ENCODE measurements around the gene CMKLR1. TPM values are rescaled to one million over a fixed set of nuclear protein-coding genes. Genes with fewer than 3 reads are reported as not detected.

CMKLR1 gene
- total and polyA plus RNA-seq, 9 donors, result 2.9 to 6.2 (median 4.2) TPM

- WGBS (ENCODE audit: insufficient coverage), result 19% methylated on average over 5 of the region's 12 CpGs
- Histone ChIP-seq H3K36me3 (ENCODE audit: control insufficient read depth, insufficient read depth, low read length) (no peaks in the 10 kb centered on the region), H3K27me3 (ENCODE audit: control insufficient read depth, insufficient read depth, low read length) (no peaks in the 10 kb centered on the region), H3K4me3 (ENCODE audit: low read length) (no peak overlapping the region), H3K27ac (ENCODE audit: low read length) (peak overlapping the region; percentile 13), H3K4me1 (ENCODE audit: control insufficient read depth, insufficient read depth, low read length) (peaks cover 41% of the 10 kb centered on the region), H3K9me3 (replicated peaks; ENCODE audit: control insufficient read depth, low read depth, low read length) (no peaks in the 10 kb centered on the region)
- no peak for DNase-seq
Measured at GRCh38 chr12:108316176-108317086, 22.7 kb downstream of the CMKLR1 start.

GRCh38 chr12:108315486-108316105, 23.5 kb downstream of the CMKLR1 start:
- no peaks in the 10 kb centered on the region for H3K27me3 ChIP-seq (ENCODE audit: control insufficient read depth, insufficient read depth, low read length)
- H3K27ac ChIP-seq (ENCODE audit: low read length), result peak overlapping the region; percentile 13
- H3K4me1 ChIP-seq (ENCODE audit: control insufficient read depth, insufficient read depth, low read length), result peaks cover 47% of the 10 kb centered on the region
- H3K36me3 ChIP-seq (ENCODE audit: control insufficient read depth, insufficient read depth, low read length), result no peaks in the 10 kb centered on the region
- no peak for DNase-seq
- H3K4me3 ChIP-seq (ENCODE audit: low read length), result no peak overlapping the region
- H3K9me3 ChIP-seq (replicated peaks; ENCODE audit: control insufficient read depth, low read depth, low read length), result no peaks in the 10 kb centered on the region
- 63% methylated on average over 1 of the region's 4 CpGs for WGBS (ENCODE audit: insufficient coverage)

- 25% methylated on average over 2 of the region's 7 CpGs for WGBS (ENCODE audit: insufficient coverage)
- peak overlapping the region; percentile 68 for H3K27ac ChIP-seq (ENCODE audit: low read length)
- no peak overlapping the region for H3K4me3 ChIP-seq (ENCODE audit: low read length)
- H3K4me1 ChIP-seq (ENCODE audit: control insufficient read depth, insufficient read depth, low read length), result peaks cover 58% of the 10 kb centered on the region
- H3K27me3 ChIP-seq (ENCODE audit: control insufficient read depth, insufficient read depth, low read length), result no peaks in the 10 kb centered on the region
- no peaks in the 10 kb centered on the region for H3K9me3 ChIP-seq (replicated peaks; ENCODE audit: control insufficient read depth, low read depth, low read length)
- H3K36me3 ChIP-seq (ENCODE audit: control insufficient read depth, insufficient read depth, low read length), result no peaks in the 10 kb centered on the region
- peak; percentile 77 for DNase-seq
Measured at GRCh38 chr12:108313606-108314351, 25.3 kb downstream of the CMKLR1 start.

GRCh38 chr12:108313241-108313605, 25.9 kb downstream of the CMKLR1 start:
- H3K4me1 ChIP-seq (ENCODE audit: control insufficient read depth, insufficient read depth, low read length), result peaks cover 64% of the 10 kb centered on the region
- H3K36me3 ChIP-seq (ENCODE audit: control insufficient read depth, insufficient read depth, low read length), result no peaks in the 10 kb centered on the region
- 33% methylated on average over 1 of the region's 3 CpGs for WGBS (ENCODE audit: insufficient coverage)
- no peaks in the 10 kb centered on the region for H3K9me3 ChIP-seq (replicated peaks; ENCODE audit: control insufficient read depth, low read depth, low read length)
- H3K27ac ChIP-seq (ENCODE audit: low read length), result peak overlapping the region; percentile 68
- peak; percentile 68 for DNase-seq
- no peak overlapping the region for H3K4me3 ChIP-seq (ENCODE audit: low read length)
- H3K27me3 ChIP-seq (ENCODE audit: control insufficient read depth, insufficient read depth, low read length), result no peaks in the 10 kb centered on the region

GRCh38 chr12:108312693-108313189, 26.4 kb downstream of the CMKLR1 start:
- no peaks in the 10 kb centered on the region for H3K9me3 ChIP-seq (replicated peaks; ENCODE audit: control insufficient read depth, low read depth, low read length)
- peak; percentile 84 for DNase-seq
- peaks cover 68% of the 10 kb centered on the region for H3K4me1 ChIP-seq (ENCODE audit: control insufficient read depth, insufficient read depth, low read length)
- WGBS (ENCODE audit: insufficient coverage), result 40% methylated on average over 5 of the region's 5 CpGs
- no peak overlapping the region for H3K4me3 ChIP-seq (ENCODE audit: low read length)
- H3K27me3 ChIP-seq (ENCODE audit: control insufficient read depth, insufficient read depth, low read length), result no peaks in the 10 kb centered on the region
- peak overlapping the region; percentile 68 for H3K27ac ChIP-seq (ENCODE audit: low read length)
- no peaks in the 10 kb centered on the region for H3K36me3 ChIP-seq (ENCODE audit: control insufficient read depth, insufficient read depth, low read length)

- H3K36me3 ChIP-seq (ENCODE audit: control insufficient read depth, insufficient read depth, low read length), result no peaks in the 10 kb centered on the region
- H3K9me3 ChIP-seq (replicated peaks; ENCODE audit: control insufficient read depth, low read depth, low read length), result no peaks in the 10 kb centered on the region
- no peaks in the 10 kb centered on the region for H3K27me3 ChIP-seq (ENCODE audit: control insufficient read depth, insufficient read depth, low read length)
- peaks cover 74% of the 10 kb centered on the region for H3K4me1 ChIP-seq (ENCODE audit: control insufficient read depth, insufficient read depth, low read length)
- peak overlapping the region; percentile 68 for H3K27ac ChIP-seq (ENCODE audit: low read length)
- WGBS (ENCODE audit: insufficient coverage), result 78% methylated on average over 5 of the region's 7 CpGs
- no peak overlapping the region for H3K4me3 ChIP-seq (ENCODE audit: low read length)
- no peak for DNase-seq
Measured at GRCh38 chr12:108312073-108312659, 26.9 kb downstream of the CMKLR1 start.

- DNase-seq, result no peak
- H3K27me3 ChIP-seq (ENCODE audit: control insufficient read depth, insufficient read depth, low read length), result no peaks in the 10 kb centered on the region
- no peak overlapping the region for H3K27ac ChIP-seq (ENCODE audit: low read length)
- no peak overlapping the region for H3K4me3 ChIP-seq (ENCODE audit: low read length)
- H3K4me1 ChIP-seq (ENCODE audit: control insufficient read depth, insufficient read depth, low read length), result peaks cover 78% of the 10 kb centered on the region
- H3K36me3 ChIP-seq (ENCODE audit: control insufficient read depth, insufficient read depth, low read length), result no peaks in the 10 kb centered on the region
- no peaks in the 10 kb centered on the region for H3K9me3 ChIP-seq (replicated peaks; ENCODE audit: control insufficient read depth, low read depth, low read length)
- 79% methylated on average over 2 of the region's 4 CpGs for WGBS (ENCODE audit: insufficient coverage)
Measured at GRCh38 chr12:108311605-108312004, 27.5 kb downstream of the CMKLR1 start.

- Histone ChIP-seq H3K36me3 (ENCODE audit: control insufficient read depth, insufficient read depth, low read length) (no peaks in the 10 kb centered on the region), H3K27me3 (ENCODE audit: control insufficient read depth, insufficient read depth, low read length) (no peaks in the 10 kb centered on the region), H3K4me3 (ENCODE audit: low read length) (no peak overlapping the region), H3K27ac (ENCODE audit: low read length) (no peak overlapping the region), H3K9me3 (replicated peaks; ENCODE audit: control insufficient read depth, low read depth, low read length) (no peaks in the 10 kb centered on the region), H3K4me1 (ENCODE audit: control insufficient read depth, insufficient read depth, low read length) (peaks cover 80% of the 10 kb centered on the region)
- DNase-seq, result peak; percentile 91
- WGBS (ENCODE audit: insufficient coverage), result 40% methylated on average over 6 of the region's 6 CpGs
Measured at GRCh38 chr12:108310489-108310888, 28.6 kb downstream of the CMKLR1 start.

- 94% methylated on average over 2 of the region's 2 CpGs for WGBS (ENCODE audit: insufficient coverage)
- Histone ChIP-seq H3K9me3 (replicated peaks; ENCODE audit: control insufficient read depth, low read depth, low read length) (no peaks in the 10 kb centered on the region), H3K36me3 (ENCODE audit: control insufficient read depth, insufficient read depth, low read length) (no peaks in the 10 kb centered on the region), H3K4me3 (ENCODE audit: low read length) (no peak overlapping the region), H3K27ac (ENCODE audit: low read length) (no peak overlapping the region), H3K4me1 (ENCODE audit: control insufficient read depth, insufficient read depth, low read length) (peaks cover 87% of the 10 kb centered on the region), H3K27me3 (ENCODE audit: control insufficient read depth, insufficient read depth, low read length) (no peaks in the 10 kb centered on the region)
- DNase-seq, result no peak
Measured at GRCh38 chr12:108309674-108310312, 29.3 kb downstream of the CMKLR1 start.
